ENCODE data around the gene ABHD17C.

The ABHD17C gene

GRCh38 chr15:80787316-80787715 is 92.2 kb downstream of the ABHD17C start:
- DNase-seq (ENCODE audit: low read depth in 2 of 2), result no peak

- DNase-seq (ENCODE audit: low read depth in 2 of 2), result no peak
These were observed 93.4 kb downstream of the ABHD17C start for GRCh38 chr15:80788536-80788935.

- DNase-seq (ENCODE audit: low read depth in 2 of 2), result no peak
These were observed 94.2 kb downstream of the ABHD17C start for GRCh38 chr15:80789296-80789695.

- DNase-seq (ENCODE audit: low read depth in 2 of 2), result no peak
These were observed 94.7 kb downstream of the ABHD17C start for GRCh38 chr15:80789796-80790195.

GRCh38 chr15:80790236-80790635 is 95.1 kb downstream of the ABHD17C start:
- DNase-seq (ENCODE audit: low read depth in 2 of 2), result no peak

- no peak for DNase-seq (ENCODE audit: low read depth in 2 of 2)
These were observed 95.9 kb downstream of the ABHD17C start for GRCh38 chr15:80791004-80791403.

GRCh38 chr15:80796407-80796806 is 101.3 kb downstream of the ABHD17C start:
- DNase-seq (ENCODE audit: low read depth in 2 of 2), result no peak

- DNase-seq (ENCODE audit: low read depth in 2 of 2), result no peak
These were observed 103.8 kb downstream of the ABHD17C start for GRCh38 chr15:80798911-80799310.

GRCh38 chr15:80800067-80800466 is 105.0 kb downstream of the ABHD17C start:
- DNase-seq (ENCODE audit: low read depth in 2 of 2), result no peak

GRCh38 chr15:80801891-80802680 is 107.0 kb downstream of the ABHD17C start:
- DNase-seq (ENCODE audit: low read depth in 2 of 2), result no peak

- DNase-seq (ENCODE audit: low read depth in 2 of 2), result peak; percentile 9 to 36
These were observed 108.7 kb downstream of the ABHD17C start for GRCh38 chr15:80803580-80804525.

- DNase-seq (ENCODE audit: low read depth in 2 of 2), result peak in 1 of 2 donors; percentile 32
These were observed 109.9 kb downstream of the ABHD17C start for GRCh38 chr15:80804970-80805495.

Measured in stimulated activated CD8-positive, alpha-beta memory T cell treated with anti-CD3 and anti-CD28 coated beads, Interleukin-15, amount 100 ng/mL, for 48 hours (primary cell).